ENCODE measurements around the gene CTSZ. TPM values are rescaled to one million over a fixed set of nuclear protein-coding genes. Genes with fewer than 3 reads are reported as not detected.

Gene CTSZ
- polyA plus RNA-seq, 2 of the 4 experiments (the other 2 are of a cell fraction), result 115 to 156 TPM

DNA sequence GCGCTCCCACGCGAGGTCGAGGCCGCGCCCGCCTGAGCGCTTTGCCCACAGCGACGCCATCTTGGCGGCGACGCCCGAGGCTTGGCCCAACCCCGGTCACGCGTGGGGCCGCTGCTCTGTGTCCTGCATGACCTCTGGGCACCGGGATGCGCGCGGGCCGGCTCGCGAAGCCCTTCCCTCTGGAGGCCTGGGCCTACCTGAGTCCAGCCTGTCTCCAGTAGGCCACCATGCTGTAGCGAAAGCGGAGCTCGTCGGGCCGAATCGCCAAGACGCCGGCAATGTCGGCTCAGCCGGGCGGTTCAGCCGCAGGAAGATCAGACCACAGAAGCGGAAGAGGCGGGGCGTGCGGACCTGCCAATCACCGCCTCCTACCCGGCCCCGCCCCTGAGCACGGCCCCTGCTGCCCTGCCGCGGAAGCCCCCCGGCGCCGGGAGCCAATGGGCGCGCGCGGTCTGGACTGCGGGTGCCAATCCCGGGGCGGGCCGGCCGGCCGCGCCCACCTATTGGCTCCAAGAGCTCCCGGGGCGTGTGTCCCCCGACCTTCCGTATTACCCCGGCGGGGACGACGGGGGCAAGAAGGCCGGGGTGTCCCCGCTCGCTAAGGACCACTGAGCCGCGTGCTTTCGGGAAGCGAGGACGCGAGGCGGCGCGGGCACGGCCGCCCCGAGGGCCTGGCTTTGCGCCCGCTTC, 25.1 kb upstream of the CTSZ start, which contains the start of gene ATP5F1E (continued):
- TF ChIP-seq, protein P1, sequence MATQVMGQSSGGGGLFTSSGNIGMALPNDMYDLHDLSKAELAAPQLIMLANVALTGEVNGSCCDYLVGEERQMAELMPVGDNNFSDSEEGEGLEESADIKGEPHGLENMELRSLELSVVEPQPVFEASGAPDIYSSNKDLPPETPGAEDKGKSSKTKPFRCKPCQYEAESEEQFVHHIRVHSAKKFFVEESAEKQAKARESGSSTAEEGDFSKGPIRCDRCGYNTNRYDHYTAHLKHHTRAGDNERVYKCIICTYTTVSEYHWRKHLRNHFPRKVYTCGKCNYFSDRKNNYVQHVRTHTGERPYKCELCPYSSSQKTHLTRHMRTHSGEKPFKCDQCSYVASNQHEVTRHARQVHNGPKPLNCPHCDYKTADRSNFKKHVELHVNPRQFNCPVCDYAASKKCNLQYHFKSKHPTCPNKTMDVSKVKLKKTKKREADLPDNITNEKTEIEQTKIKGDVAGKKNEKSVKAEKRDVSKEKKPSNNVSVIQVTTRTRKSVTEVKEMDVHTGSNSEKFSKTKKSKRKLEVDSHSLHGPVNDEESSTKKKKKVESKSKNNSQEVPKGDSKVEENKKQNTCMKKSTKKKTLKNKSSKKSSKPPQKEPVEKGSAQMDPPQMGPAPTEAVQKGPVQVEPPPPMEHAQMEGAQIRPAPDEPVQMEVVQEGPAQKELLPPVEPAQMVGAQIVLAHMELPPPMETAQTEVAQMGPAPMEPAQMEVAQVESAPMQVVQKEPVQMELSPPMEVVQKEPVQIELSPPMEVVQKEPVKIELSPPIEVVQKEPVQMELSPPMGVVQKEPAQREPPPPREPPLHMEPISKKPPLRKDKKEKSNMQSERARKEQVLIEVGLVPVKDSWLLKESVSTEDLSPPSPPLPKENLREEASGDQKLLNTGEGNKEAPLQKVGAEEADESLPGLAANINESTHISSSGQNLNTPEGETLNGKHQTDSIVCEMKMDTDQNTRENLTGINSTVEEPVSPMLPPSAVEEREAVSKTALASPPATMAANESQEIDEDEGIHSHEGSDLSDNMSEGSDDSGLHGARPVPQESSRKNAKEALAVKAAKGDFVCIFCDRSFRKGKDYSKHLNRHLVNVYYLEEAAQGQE (IDR thresholded peaks at IDR 0.05), result no peak
- no peak for TF ChIP-seq HOXA7 (CRISPR knock-in tag; IDR thresholded peaks at IDR 0.05)
- TF ChIP-seq KDM1A (IDR thresholded peaks at IDR 0.05; ENCODE audit: low read depth), result no peak
- TF ChIP-seq, protein P2, sequence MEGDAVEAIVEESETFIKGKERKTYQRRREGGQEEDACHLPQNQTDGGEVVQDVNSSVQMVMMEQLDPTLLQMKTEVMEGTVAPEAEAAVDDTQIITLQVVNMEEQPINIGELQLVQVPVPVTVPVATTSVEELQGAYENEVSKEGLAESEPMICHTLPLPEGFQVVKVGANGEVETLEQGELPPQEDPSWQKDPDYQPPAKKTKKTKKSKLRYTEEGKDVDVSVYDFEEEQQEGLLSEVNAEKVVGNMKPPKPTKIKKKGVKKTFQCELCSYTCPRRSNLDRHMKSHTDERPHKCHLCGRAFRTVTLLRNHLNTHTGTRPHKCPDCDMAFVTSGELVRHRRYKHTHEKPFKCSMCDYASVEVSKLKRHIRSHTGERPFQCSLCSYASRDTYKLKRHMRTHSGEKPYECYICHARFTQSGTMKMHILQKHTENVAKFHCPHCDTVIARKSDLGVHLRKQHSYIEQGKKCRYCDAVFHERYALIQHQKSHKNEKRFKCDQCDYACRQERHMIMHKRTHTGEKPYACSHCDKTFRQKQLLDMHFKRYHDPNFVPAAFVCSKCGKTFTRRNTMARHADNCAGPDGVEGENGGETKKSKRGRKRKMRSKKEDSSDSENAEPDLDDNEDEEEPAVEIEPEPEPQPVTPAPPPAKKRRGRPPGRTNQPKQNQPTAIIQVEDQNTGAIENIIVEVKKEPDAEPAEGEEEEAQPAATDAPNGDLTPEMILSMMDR (IDR thresholded peaks at IDR 0.05), result no peak

DNA sequence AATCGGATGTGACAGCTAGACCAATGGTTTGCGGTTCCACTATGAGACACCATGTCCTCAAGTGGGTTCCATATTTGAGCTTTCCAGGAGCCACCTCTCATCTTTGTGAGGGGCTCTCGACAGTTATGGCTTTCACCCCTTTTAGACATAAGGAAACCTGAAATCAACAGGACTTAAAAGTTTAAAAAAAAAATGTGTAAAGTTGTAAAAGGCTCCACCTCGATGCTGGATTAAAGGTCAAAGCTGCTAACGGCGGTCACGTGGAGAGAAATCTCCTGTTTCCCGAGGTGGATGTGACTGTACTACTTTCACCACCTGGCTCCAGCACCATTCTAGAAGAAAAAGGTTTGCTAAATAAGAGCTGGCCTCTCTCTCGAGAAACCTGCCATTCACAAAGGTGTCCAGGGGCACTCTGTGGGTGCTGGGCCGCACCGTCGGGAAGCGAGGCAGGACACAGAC, 24.5 kb upstream of the CTSZ start:
- ChIA-PET CTCF (interaction anchor here (0.6 to 1.5 kb wide), 5 partner anchors 10 to 518 kb away, joined by 3 to 5 read pairs (median 3); partner anchors contain the start of gene PRELID3B), POLR2A (interaction anchor here (0.9 to 2.9 kb wide), 8 partner anchors 11 to 191 kb away, joined by 3 to 35 read pairs (median 6); partner anchors contain the start of genes NELFCD, PRELID3B and TUBB1)
- H3K4me1 ChIP-seq, result peaks cover 37% of the 10 kb centered on the region
- peak overlapping the region; percentile 70 for H3K4me3 ChIP-seq
- ATAC-seq, result no peak
- 4% methylated on average over 10 of the region's 13 CpGs for WGBS (ENCODE audit: missing lambda C conversion rate)
- TF ChIP-seq ESRRA (IDR thresholded peaks at IDR 0.05; ENCODE audit: borderline replicate concordance, low read length) (no peak), CBX2 (IDR thresholded peaks at IDR 0.05; ENCODE audit: borderline replicate concordance, low read depth) (no peak), RNF2 (IDR thresholded peaks at IDR 0.05; ENCODE audit: borderline replicate concordance, low read depth) (no peak), MYC (IDR thresholded peaks at IDR 0.05; ENCODE audit: borderline replicate concordance, low read length) (no peak), HOXB5 (CRISPR knock-in tag; IDR thresholded peaks at IDR 0.05) (no peak), POLR2A (IDR thresholded peaks at IDR 0.05; ENCODE audit: low read length) (no peak), CEBPB (IDR thresholded peaks at IDR 0.05) (no peak), JUN (IDR thresholded peaks at IDR 0.05) (no peak), EHMT2 (IDR thresholded peaks at IDR 0.05; ENCODE audit: low read depth) (no peak), CHD4 (IDR thresholded peaks at IDR 0.05; ENCODE audit: borderline replicate concordance) (no peak)
- TF ChIP-seq, protein P3, sequence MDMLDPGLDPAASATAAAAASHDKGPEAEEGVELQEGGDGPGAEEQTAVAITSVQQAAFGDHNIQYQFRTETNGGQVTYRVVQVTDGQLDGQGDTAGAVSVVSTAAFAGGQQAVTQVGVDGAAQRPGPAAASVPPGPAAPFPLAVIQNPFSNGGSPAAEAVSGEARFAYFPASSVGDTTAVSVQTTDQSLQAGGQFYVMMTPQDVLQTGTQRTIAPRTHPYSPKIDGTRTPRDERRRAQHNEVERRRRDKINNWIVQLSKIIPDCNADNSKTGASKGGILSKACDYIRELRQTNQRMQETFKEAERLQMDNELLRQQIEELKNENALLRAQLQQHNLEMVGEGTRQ (IDR thresholded peaks at IDR 0.05), result peak; percentile 46
- TF ChIP-seq, protein P4, sequence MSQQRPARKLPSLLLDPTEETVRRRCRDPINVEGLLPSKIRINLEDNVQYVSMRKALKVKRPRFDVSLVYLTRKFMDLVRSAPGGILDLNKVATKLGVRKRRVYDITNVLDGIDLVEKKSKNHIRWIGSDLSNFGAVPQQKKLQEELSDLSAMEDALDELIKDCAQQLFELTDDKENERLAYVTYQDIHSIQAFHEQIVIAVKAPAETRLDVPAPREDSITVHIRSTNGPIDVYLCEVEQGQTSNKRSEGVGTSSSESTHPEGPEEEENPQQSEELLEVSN (IDR thresholded peaks at IDR 0.05; ENCODE audit: borderline replicate concordance, low read depth), result peak; percentile 72; the same call in 1 of the 2 replicates
- H3K4me2 ChIP-seq, result peak overlapping the region; percentile 83
- H3K9me3 ChIP-seq, result no peaks in the 10 kb centered on the region
- no peak for FAIRE-seq
- no peak for DNase-seq (ENCODE audit: low read depth in 1 of 2, low spot score in 1 of 2)
- peak overlapping the region; percentile 93 to 99 for H3K27ac ChIP-seq
